ENCODE results near the gene ABL1. TPM values are rescaled to one million over a fixed set of nuclear protein-coding genes. Genes with fewer than 3 reads are reported as not detected.

ABL1 gene
- total RNA-seq, 1 experiment from 2014 or later = 83.6 TPM

DNA sequence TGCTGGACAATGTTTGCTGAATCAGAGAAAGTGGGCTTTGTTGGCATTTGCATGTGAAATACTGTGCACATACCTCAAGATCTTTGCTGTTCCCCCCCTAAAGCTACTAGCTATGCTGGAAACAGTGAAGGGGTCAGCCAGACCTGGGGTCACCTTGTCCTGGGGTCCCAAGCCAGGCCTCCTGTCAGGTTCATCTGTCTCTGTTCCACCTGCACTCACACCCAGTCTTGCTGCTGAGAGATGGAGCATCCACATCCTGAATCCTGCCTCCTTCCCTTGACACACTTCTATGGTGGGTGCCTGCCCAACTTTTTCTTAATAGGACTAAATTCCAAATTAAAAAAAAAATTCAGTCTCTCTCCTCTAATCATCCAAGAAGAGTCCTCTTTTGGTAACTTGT, 4.0 kb upstream of the ABL1 start:
- Histone ChIP-seq H3K27me3 (ENCODE audit: insufficient read depth, low read length) (no peaks in the 10 kb centered on the region), H3K23me2 (ENCODE audit: insufficient read length, low read depth, low read length, poor library complexity, severe bottlenecking) (peaks cover 9% of the 10 kb centered on the region), H3K4ac (ENCODE audit: low read depth, low read length) (no peak overlapping the region), H2AFZ (ENCODE audit: low read length) (no peak overlapping the region), H3K27ac (ENCODE audit: insufficient read length, low read depth, low read length) (no peak overlapping the region), H3K9ac (ENCODE audit: extremely low read depth, insufficient read length, low read length) (no peak overlapping the region), H3K4me2 (ENCODE audit: insufficient read depth, insufficient read length, low read length) (no peak overlapping the region), H3K79me2 (ENCODE audit: insufficient read depth, low read length) (peaks cover 5% of the 10 kb centered on the region; the same call in 1 of the 2 replicates), H2BK12ac (ENCODE audit: insufficient read length, low read depth, low read length) (no peak overlapping the region), H3K14ac (ENCODE audit: insufficient read depth, low read length) (no peak overlapping the region), H2BK15ac (ENCODE audit: low read depth, low read length) (no peak overlapping the region), H2AK5ac (ENCODE audit: insufficient read length, low read length) (no peak overlapping the region), H4K8ac (replicated peaks; ENCODE audit: insufficient read length, low read depth, low read length) (no peak overlapping the region), H3K4me1 (ENCODE audit: insufficient read depth, low read length) (peaks cover 2% of the 10 kb centered on the region; the same call in 1 of the 2 replicates), H3T11ph (ENCODE audit: low read length) (no peak overlapping the region), H3K18ac (ENCODE audit: insufficient read length, low read depth, low read length) (no peak overlapping the region), H2BK20ac (ENCODE audit: low read depth, low read length, poor library complexity, severe bottlenecking) (no peak overlapping the region), H3K79me1 (ENCODE audit: insufficient read depth, low read depth, low read length, poor library complexity, severe bottlenecking) (no peaks in the 10 kb centered on the region), H2BK120ac (ENCODE audit: low read depth, low read length, poor library complexity, severe bottlenecking) (no peak overlapping the region), H3K56ac (ENCODE audit: insufficient read length, low read depth, low read length) (no peak overlapping the region), H2BK5ac (ENCODE audit: insufficient read length, low read length) (no peak overlapping the region), H3K9me3 (ENCODE audit: control insufficient read depth, low read depth, low read length) (no peaks in the 10 kb centered on the region), H4K20me1 (ENCODE audit: control insufficient read depth, insufficient read depth, insufficient read length) (no peaks in the 10 kb centered on the region), H4K91ac (ENCODE audit: insufficient read length, low read depth, low read length) (no peak overlapping the region), H4K5ac (ENCODE audit: insufficient read length, low read depth, low read length) (no peak overlapping the region), H3K23ac (ENCODE audit: insufficient read length, low read depth, low read length) (no peak overlapping the region)
- TF ChIP-seq, protein P1, sequence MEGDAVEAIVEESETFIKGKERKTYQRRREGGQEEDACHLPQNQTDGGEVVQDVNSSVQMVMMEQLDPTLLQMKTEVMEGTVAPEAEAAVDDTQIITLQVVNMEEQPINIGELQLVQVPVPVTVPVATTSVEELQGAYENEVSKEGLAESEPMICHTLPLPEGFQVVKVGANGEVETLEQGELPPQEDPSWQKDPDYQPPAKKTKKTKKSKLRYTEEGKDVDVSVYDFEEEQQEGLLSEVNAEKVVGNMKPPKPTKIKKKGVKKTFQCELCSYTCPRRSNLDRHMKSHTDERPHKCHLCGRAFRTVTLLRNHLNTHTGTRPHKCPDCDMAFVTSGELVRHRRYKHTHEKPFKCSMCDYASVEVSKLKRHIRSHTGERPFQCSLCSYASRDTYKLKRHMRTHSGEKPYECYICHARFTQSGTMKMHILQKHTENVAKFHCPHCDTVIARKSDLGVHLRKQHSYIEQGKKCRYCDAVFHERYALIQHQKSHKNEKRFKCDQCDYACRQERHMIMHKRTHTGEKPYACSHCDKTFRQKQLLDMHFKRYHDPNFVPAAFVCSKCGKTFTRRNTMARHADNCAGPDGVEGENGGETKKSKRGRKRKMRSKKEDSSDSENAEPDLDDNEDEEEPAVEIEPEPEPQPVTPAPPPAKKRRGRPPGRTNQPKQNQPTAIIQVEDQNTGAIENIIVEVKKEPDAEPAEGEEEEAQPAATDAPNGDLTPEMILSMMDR (conservative IDR thresholded peaks at IDR 0.05) = no peak
- Mint-ChIP-seq H3K4me1 (peaks cover 35 to 43% of the 10 kb centered on the region in 2 experiments), H3K27ac (no peak overlapping the region), H3K27me3 (ENCODE audit: low read depth) (no peaks in the 10 kb centered on the region), H3K9me3 (peaks cover 8 to 11% of the 10 kb centered on the region in 2 experiments), H3K4me3 (no peak overlapping the region), H3K36me3 (ENCODE audit: insufficient read depth in 1 of 3, low read depth in 3 of 3) (peaks cover 6 to 10% (median 7%) of the 10 kb centered on the region in 3 experiments; a peak in 5 of 7 replicates)
- no peak for DNase-seq
